Small intestine (tissue), 16 donors: ENCODE results near the gene ABCA12. TPM values are rescaled to one million over a fixed set of nuclear protein-coding genes. Genes with fewer than 3 reads are reported as not detected.
A peak's percentile ranks its signal among the peaks of the same experiment; 100 is the strongest.
"Not testable (repeated sequence)": the region's sequence is repeated elsewhere in the genome, so short reads cannot be mapped to it uniquely, and the experiment has no call there.

ENCODE experiments used
- DNase-seq, 2 donors: peaks; one replicate each; pipeline versions ENCODE4 v3.0.0 to v3.0.0-alpha.2; 2013
- FAIRE-seq: peaks from 2 replicates; lab custom pipeline; 2012; peaks lifted over from hg19 to GRCh38; lab: Jason Lieb, UNC
- H3K27ac ChIP-seq, 3 donors: one replicate each; pipeline ENCODE4 v1.5.1; 2013; ENCODE audit warnings: low read length in 2 of 3, mild to moderate bottlenecking in 2 of 3, control low read depth in 1 of 3, inconsistent platforms in 1 of 3, low read depth in 1 of 3, moderate library complexity in 1 of 3
- H3K27me3 ChIP-seq, 3 donors: one replicate each; pipeline ENCODE4 v1.6.1; 2013; ENCODE audit warnings: low read length in 3 of 3, inconsistent platforms in 1 of 3; ENCODE audit not compliant: control insufficient read depth in 3 of 3, insufficient read depth in 3 of 3
- H3K36me3 ChIP-seq, 3 donors: one replicate each; pipeline ENCODE4 v1.6.1; 2013; ENCODE audit warnings: low read length in 3 of 3, inconsistent platforms in 1 of 3, low read depth in 1 of 3, mild to moderate bottlenecking in 1 of 3, moderate library complexity in 1 of 3; ENCODE audit not compliant: control insufficient read depth in 3 of 3, insufficient read depth in 2 of 3
- H3K4me1 ChIP-seq, 3 donors: one replicate each; pipeline ENCODE4 v1.6.1; 2013; ENCODE audit warnings: low read length in 2 of 3, inconsistent platforms in 1 of 3, low read depth in 1 of 3, mild to moderate bottlenecking in 1 of 3, moderate library complexity in 1 of 3; ENCODE audit not compliant: control insufficient read depth in 3 of 3, insufficient read depth in 2 of 3
- H3K4me3 ChIP-seq, 3 donors: one replicate each; pipeline ENCODE4 v1.5.1; 2013; ENCODE audit warnings: low read length in 3 of 3, control low read depth in 1 of 3, inconsistent platforms in 1 of 3, low read depth in 1 of 3, mild to moderate bottlenecking in 1 of 3, moderate library complexity in 1 of 3
- H3K9me3 ChIP-seq, 2 donors: one replicate each; pipeline ENCODE4 v1.6.1; 2013; ENCODE audit warnings: low read depth in 1 of 2, low read length in 1 of 2; ENCODE audit not compliant: control insufficient read depth in 2 of 2, insufficient read depth in 1 of 2
- WGBS, 3 donors: extraction: QIAGEN DNeasy Blood & Tissue Kit; methylation state at CpG; one replicate each; pipeline ENCODE4 v1.1.7; 2013; 5-methylcytosine and 5-hydroxymethylcytosine counted together
- long read RNA-seq, 10 donors: transcript quantifications; one replicate each; lab custom pipeline, GENCODE V29; 2026
- polyA plus RNA-seq, 4 donors: library from polyadenylated mRNA; stranded (reverse) in 3 of 4; unstranded in 1 of 4; fragments of 200-250 nt in 3 of 4; fragments of 120-200 nt in 1 of 4; gene quantifications; one replicate each; pipeline versions ENCODE4 v1.2.1 to v1.2.3, GENCODE V29; 2013
- donor health status: healthy with polysubstance abuse.
- donor health status: control.
- donor health status: control.
- donor health status: Bipolar disorder and iron deficiency.
- donor health status: healthy.

ABCA12 gene, protein sequence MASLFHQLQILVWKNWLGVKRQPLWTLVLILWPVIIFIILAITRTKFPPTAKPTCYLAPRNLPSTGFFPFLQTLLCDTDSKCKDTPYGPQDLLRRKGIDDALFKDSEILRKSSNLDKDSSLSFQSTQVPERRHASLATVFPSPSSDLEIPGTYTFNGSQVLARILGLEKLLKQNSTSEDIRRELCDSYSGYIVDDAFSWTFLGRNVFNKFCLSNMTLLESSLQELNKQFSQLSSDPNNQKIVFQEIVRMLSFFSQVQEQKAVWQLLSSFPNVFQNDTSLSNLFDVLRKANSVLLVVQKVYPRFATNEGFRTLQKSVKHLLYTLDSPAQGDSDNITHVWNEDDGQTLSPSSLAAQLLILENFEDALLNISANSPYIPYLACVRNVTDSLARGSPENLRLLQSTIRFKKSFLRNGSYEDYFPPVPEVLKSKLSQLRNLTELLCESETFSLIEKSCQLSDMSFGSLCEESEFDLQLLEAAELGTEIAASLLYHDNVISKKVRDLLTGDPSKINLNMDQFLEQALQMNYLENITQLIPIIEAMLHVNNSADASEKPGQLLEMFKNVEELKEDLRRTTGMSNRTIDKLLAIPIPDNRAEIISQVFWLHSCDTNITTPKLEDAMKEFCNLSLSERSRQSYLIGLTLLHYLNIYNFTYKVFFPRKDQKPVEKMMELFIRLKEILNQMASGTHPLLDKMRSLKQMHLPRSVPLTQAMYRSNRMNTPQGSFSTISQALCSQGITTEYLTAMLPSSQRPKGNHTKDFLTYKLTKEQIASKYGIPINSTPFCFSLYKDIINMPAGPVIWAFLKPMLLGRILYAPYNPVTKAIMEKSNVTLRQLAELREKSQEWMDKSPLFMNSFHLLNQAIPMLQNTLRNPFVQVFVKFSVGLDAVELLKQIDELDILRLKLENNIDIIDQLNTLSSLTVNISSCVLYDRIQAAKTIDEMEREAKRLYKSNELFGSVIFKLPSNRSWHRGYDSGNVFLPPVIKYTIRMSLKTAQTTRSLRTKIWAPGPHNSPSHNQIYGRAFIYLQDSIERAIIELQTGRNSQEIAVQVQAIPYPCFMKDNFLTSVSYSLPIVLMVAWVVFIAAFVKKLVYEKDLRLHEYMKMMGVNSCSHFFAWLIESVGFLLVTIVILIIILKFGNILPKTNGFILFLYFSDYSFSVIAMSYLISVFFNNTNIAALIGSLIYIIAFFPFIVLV (N-terminal part only)
- polyA plus RNA-seq: under 1 TPM in 2 of 4 donors, not detected in 2; under 0.01 to 0.03 TPM
- long read RNA-seq, donor 1: 0 reads
- long read RNA-seq, donor 2: 0 reads
- long read RNA-seq, donor 3: 0 reads
- long read RNA-seq, donor 4: 0 reads
- long read RNA-seq, donor 5: 0 reads
- long read RNA-seq, donor 6: 0 reads
- long read RNA-seq, donor 7: 0 reads
- long read RNA-seq, donor 8: 0 reads
- long read RNA-seq, donor 9: 0 reads
- long read RNA-seq, donor 10, partial matches to known transcripts: 0 of 7 reads
- long read RNA-seq, donor 10, other reads (novel, unspliced or antisense): 7 of 7 reads

- Histone ChIP-seq H3K9me3 (no peaks in the 10 kb centered on the region), H3K4me3 (no peak within 1 kb of the TSS), H3K27me3 (no peaks in the 10 kb centered on the region), H3K4me1 (no peaks in the 10 kb centered on the region), H3K36me3 (no peaks in the 10 kb centered on the region), H3K27ac (no peak within 1 kb of the TSS)
- DNase-seq (no peak), FAIRE-seq (no peak)
- WGBS, 3 donors: 45 to 82% (median 68%) methylated on average over 2 of the region's 2 CpGs
Measured at GRCh38 chr2:215138479-215138878, at the start of gene ABCA12. ABCA12 (minus strand) TSS chr2:215138626; CDS start chr2:215138208, 418 bp downstream.

- Histone ChIP-seq H3K9me3 (no peaks in the 10 kb centered on the region), H3K27ac (no peak overlapping the region), H3K36me3 (no peaks in the 10 kb centered on the region), H3K4me1 (no peaks in the 10 kb centered on the region), H3K27me3 (no peaks in the 10 kb centered on the region), H3K4me3 (no peak overlapping the region)
- DNase-seq (no peak), FAIRE-seq (no peak)
Measured at GRCh38 chr2:215188078-215188477, 49.7 kb upstream of the ABCA12 start.

DNA sequence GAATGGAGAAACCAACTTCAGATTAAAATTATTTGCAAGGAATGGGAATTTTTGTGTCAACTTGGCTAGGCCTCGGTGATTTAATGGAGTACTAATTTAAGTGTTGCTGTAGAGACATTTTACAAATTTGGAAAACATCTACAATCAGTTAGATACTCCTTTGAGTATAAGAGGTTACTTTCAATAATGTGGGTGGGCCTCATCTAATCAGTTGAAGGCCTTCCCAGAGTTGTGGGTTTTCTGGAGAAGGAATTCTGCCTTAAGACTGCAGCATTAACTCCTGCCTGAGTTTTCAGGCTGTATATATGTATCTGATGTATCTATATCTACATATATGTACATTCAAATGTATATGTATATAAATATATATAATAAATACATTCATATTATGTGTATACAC is 47.6 kb upstream of the ABCA12 start:
- H3K27me3 ChIP-seq: no peaks in the 10 kb centered on the region
- DNase-seq: no peak
- no peak overlapping the region for H3K27ac ChIP-seq
- 52 to 69% (median 61%) methylated on average over 1 of the region's 1 CpG for WGBS, 3 donors
- H3K4me1 ChIP-seq: no peaks in the 10 kb centered on the region
- no peak for FAIRE-seq
- no peak overlapping the region for H3K4me3 ChIP-seq
- H3K9me3 ChIP-seq: peaks cover 0 to 8% of the 10 kb centered on the region in 2 donors
- H3K36me3 ChIP-seq: no peaks in the 10 kb centered on the region

GRCh38 chr2:215178121-215178520 is 39.7 kb upstream of the ABCA12 start:
- H3K36me3 ChIP-seq: no peaks in the 10 kb centered on the region
- no peak overlapping the region for H3K27ac ChIP-seq
- H3K4me3 ChIP-seq: no peak overlapping the region
- H3K4me1 ChIP-seq: no peaks in the 10 kb centered on the region
- FAIRE-seq (no peak), DNase-seq (no peak)
- 76 to 80% (median 77%) methylated on average over 4 of the region's 4 CpGs for WGBS, 3 donors
- peaks cover 0 to 8% of the 10 kb centered on the region in 2 donors for H3K9me3 ChIP-seq
- no peaks in the 10 kb centered on the region for H3K27me3 ChIP-seq

DNA sequence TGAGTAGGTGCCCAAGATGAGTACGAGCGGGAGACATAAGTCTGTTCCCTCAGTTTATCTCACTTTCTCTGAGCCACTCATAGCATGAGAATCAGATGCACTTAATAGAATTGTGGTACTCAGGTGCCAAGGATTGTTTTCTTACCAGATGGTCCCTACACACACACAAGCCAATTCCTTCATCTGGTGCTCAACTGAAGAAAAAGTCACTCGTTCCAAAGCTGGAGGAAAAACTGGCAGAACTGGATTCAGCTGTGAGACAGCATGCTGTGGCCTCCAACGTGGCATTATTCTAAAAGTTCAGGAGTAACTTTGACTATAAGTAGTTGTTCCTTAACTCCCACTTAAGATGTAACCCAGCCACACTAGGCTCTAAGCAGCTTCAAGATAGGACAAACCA is 33.4 kb upstream of the ABCA12 start:
- FAIRE-seq: no peak
- no peaks in the 10 kb centered on the region for H3K36me3 ChIP-seq

GRCh38 chr2:215171151-215171550 is 32.7 kb upstream of the ABCA12 start:
- DNase-seq (peak in 1 of 2 donors; percentile 2), FAIRE-seq (peak; percentile 41)
- no peaks in the 10 kb centered on the region for H3K36me3 ChIP-seq
- no peaks in the 10 kb centered on the region for H3K4me1 ChIP-seq
- H3K9me3 ChIP-seq: no peaks in the 10 kb centered on the region
- no peak overlapping the region for H3K27ac ChIP-seq
- 12 to 34% (median 16%) methylated on average over 3 of the region's 3 CpGs for WGBS, 3 donors
- no peaks in the 10 kb centered on the region for H3K27me3 ChIP-seq
- no peak overlapping the region for H3K4me3 ChIP-seq

More for the DNA sequence above, 33.4 kb upstream of the ABCA12 start:
- H3K9me3 ChIP-seq: no peaks in the 10 kb centered on the region
- 71 to 78% (median 73%) methylated on average over 4 of the region's 4 CpGs for WGBS, 3 donors
- H3K27me3 ChIP-seq: no peaks in the 10 kb centered on the region
- DNase-seq: no peak
- H3K4me1 ChIP-seq: no peaks in the 10 kb centered on the region
- H3K27ac ChIP-seq: no peak overlapping the region
- no peak overlapping the region for H3K4me3 ChIP-seq

- not testable (repeated sequence) for DNase-seq, H3K27me3 ChIP-seq, H3K9me3 ChIP-seq, H3K4me1 ChIP-seq, H3K27ac ChIP-seq, H3K4me3 ChIP-seq, FAIRE-seq, H3K36me3 ChIP-seq
- WGBS, 3 donors: 59 to 78% (median 63%) methylated on average over 2 of the region's 2 CpGs
Measured at GRCh38 chr2:215166505-215166904, 28.1 kb upstream of the ABCA12 start.
